Activated T-cell treated with anti-CD3 and anti-CD28 coated beads, Interleukin-2, amount 50 U/mL, for 1 hour (primary cell): ENCODE results near the gene SERPINB6.
"Not testable (repeated sequence)": the region's sequence is repeated elsewhere in the genome, so short reads cannot be mapped to it uniquely, and the experiment has no call there.

Experiments used
- DNase-seq: peaks from one replicate; pipeline ENCODE4 v3.0.0-alpha.2; 2020

Gene SERPINB6

DNA sequence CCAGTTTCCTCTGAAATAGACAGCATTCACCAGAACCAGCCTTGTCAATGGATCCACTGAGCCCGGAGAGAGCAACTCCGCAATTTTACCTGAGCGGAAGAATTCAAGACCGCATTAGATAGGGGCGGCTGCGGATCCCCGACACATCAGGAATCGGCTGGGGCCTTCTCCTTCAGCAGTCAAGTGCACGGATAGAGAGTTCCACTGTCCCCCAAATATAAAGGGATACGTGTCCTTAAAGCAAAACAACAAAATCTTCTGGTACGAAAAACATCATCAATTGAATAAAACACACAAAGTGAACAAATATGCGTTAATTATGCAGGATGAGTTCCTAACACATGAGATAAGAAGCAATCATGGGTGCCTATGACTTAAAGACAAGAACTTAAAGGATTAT, 18.3 kb downstream of the SERPINB6 start:
- DNase-seq = no peak

DNA sequence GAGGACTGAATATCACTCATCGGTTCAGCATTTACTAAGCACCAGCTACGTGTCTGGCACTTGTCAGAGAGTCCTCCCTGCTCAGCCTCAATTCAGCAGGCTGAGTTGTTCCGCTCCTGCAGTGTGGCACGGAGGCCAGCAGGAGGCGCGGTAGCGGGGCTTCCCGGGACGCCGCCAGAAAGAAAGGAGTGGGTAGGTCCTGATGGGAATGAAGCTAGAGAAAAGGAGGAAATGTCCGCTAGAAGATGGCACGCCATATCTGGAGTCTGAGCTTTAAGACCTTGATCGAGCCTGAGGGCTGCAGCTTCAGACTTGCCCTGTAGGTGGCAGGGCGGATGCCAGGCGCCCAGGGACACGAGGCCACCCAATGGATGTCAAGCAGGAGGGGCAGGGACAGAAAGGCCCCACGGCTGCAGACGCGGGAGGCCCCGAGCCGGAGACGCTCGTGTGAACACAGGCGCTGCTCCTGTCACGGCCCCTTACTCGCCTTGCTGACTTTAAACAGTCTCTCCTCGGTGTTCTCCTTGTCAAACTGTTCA, 18.7 kb downstream of the SERPINB6 start:
- peak; percentile 67 for DNase-seq

DNA sequence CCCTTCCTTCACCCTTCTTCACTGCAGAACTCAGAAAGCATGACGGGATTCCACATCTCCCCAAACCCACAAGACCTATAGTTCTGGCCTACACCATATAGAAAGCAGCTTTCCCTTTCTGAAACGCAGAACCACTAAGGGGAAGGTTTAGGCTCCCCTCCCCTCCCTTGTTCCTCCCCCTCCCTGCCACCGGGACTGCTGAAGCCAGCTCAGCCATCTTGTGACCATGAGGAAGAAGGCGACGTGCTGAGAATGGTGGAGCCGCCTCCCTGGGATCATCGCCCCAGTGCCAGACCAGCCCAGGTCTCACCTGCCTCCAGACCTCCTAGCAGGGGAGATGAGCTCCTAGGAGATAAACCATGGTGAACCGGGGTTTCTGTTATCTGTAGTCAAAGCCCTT, 19.6 kb downstream of the SERPINB6 start:
- DNase-seq = no peak

DNA sequence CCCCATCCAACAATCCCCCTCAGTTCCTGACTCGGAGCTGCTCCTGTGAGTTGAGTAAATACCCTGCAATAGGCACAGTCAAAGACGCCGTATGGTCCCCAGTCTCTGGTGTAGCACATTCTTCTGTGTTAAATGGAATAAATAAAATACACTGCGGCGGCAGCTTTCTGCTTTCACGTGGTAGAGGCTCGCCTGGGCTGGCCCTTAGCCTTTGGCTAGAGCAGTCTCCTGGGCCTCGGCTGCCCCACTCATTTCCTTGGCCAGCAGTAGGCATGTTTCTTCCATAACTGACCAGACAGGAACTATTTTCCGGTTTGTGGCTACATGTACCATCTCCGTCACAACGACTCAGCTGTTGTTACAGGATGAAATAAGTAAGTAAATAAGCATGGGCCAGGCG, 20.7 kb downstream of the SERPINB6 start:
- no peak for DNase-seq

DNA sequence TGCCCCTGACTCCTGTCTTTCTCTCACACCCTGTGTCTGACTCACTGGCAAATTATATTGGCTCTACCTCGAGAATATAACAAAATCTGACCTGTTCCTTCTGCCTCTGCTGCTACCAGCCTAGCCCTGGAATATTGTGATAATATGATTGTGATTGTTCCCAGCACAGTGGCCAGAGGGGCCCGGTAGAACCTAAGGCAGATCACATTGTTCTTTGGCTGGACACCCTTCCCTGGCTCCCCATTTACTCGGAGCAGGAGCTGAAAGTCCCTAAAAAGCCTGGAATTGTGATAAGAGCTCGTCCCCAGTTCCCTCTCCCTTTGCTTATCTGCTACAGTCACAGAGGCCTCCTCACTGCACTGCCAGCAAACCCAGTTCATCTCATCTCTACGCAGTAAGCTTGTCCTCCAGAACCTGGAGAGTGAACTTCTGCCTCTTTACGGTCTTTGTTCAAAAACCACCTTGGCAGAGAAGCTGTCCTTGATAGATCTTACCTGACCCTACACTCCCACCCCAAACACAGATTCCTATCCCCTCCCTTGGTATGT, 21.8 kb downstream of the SERPINB6 start:
- no peak for DNase-seq

DNA sequence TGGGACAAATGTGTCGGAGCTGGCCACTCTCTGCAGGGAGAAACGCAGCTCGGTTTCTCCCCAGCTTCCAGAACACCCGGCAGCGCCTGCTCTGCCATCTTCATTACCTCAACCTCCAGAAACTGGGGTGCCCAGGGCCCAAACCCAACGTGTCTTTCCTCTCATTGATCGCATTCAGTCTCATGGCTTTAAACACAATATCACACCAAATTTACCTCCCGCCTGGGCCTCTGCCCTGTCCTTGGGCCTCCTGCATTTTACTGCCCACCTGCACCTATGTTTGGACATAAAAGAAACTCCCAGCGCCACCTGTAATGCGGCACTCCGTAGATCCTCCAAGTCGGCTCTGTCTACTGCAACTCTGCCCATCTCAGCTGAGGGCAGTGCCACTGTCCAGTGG, 22.2 kb downstream of the SERPINB6 start:
- no peak for DNase-seq

DNA sequence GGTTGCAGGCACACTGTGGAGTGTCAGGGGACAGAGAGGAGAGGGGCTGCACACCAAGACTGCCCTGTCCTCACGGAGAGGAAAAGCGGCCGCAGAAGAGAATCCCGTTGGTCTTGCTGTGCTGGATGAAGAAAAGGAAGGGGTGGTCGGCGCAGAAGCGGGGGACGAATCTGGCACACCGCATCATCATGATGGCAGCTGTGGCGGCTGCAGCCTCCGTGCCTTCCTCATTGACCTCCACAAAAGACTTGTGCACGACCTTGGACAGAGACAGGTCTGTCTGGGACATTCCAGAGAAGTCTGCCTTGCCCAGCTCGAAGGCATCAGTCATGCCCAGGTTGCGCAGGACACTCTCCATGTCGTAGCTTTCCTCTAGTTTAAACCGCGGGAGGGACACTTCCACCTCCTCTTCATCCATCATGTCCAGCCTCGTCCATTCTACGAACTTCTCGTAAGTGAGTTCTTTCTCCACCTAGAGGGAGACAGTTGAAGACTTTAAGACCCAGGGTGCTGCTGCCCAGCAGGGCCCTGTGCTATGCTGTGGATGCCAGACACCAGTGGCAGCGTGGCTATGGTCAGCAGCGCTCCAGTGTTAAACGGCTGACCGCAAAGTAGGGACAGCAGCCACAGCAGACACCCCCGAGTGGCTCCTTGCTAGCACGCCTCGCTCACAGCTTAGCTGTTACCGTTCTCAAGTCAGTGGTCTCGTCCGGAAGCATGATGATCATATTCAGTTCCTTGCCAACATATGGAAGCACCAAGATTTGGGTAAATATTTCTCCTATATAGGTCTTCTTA, 22.9 kb downstream of the SERPINB6 start:
- DNase-seq = no peak

DNA sequence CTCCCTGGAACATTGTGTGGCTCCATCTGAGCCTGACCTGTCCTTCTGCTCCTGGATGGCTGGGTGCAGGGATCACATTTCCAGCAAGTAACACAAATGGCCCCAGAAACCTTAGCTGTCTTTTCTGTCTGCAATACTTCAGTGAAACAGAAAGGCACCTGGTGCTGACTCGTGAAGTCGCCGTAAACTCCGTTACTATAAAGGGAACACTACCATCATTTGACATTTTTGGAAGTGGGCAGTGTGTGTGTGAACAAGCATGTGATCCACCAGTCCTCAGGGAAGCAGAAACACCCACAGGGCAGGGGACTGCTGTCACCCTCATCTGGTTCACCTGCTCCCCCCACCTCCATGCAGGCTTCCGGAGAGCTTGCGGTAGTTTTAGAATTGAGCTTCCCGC, 23.9 kb downstream of the SERPINB6 start:
- no peak for DNase-seq

DNA sequence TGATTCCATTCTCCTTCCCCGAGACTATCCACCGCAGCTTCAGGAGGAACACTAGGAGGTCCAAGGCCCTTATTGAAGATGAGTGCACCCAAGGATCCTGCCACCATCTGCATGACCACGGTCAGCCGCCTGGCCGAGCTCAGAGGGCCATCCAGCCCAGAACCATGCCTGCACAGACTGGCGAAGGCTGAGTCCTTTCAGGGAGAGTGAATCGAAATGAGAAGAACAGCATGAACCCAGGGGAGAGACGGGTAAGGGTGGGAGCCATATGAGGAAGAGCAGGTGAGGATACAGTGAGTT, 26.3 kb downstream of the SERPINB6 start:
- no peak for DNase-seq

DNA sequence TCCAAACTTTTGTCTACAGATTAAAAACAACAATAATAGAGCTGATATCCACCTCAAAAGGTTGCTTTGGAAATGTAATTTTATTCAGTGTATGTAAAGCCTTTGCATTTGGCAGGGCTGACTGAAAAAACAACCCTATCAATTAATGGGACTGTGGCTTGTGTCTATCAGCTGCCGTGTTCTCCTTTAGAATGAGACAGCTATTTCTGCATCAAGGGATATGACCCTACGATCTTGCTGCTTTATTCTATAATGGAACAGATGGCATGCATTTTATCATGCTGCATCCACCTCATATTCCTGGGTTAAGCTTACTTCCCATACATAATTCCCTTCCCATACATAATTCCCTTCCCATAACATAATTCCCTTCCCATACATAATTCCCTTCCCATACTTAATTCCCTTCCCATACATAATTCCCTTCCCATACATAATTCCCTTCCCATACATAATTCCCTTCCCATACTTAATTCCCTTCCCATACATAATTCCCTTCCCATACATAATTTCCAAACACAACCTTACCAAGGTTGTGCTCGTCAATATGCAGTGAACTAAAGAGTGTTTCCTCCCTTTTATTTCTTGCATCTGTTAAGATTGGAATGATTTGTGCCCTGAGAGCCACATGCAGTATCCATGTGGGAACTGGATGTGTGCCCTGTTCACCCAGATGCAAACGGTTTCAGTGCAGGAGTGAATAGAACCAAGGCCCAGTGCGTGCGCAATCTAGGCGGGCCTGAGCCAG, 26.8 kb downstream of the SERPINB6 start:
- DNase-seq = no peak

DNA sequence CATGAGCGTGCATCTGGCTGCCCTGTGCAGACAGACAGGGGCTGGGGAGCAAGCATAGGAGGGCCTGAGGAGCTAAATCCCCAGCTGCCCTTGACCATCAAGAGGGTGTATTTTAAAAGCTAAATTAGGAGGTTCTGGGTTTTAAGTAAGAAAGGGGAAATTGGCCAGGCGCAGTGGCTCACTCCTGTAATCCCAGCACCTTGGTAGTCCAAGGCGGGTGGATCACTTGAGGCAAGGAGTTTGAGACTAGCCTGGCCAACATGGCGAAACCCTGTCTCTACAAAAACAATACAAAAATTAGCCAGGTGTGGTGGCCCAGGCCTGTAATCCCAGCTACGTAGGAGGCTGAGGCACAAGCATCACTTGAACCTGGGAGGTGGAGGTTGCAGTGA, 27.8 kb downstream of the SERPINB6 start:
- DNase-seq = no peak

DNA sequence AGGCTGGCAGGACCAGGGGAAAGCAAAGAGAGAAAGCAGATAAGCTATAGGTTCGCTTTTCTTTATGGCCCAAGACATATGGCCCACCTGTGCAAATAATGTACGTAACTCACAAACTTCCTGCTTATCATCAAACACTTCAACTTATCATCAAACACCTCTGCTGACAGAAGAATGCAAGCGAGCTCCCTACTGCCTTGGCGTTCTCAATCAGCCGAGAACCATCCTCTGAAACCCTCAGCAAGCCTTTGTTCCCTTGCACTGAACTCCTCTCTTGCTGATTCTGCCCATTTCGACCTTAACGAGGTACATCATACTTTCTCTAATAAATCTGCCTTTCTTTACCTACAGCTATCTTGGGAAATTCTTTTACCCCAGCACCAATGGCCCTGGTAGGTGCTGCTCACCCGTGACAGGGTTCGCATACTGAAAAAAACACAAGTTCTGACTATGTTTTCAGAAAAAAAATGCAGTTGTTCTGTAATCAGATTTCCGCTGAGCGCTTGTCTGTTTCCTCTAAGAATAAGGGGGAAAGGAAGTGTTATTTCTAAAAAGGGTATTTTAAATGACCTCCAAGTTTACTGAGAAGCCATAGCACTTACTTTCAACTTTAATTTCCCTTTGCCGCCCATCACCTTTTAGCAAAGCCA, 28.3 kb downstream of the SERPINB6 start:
- no peak for DNase-seq

DNA sequence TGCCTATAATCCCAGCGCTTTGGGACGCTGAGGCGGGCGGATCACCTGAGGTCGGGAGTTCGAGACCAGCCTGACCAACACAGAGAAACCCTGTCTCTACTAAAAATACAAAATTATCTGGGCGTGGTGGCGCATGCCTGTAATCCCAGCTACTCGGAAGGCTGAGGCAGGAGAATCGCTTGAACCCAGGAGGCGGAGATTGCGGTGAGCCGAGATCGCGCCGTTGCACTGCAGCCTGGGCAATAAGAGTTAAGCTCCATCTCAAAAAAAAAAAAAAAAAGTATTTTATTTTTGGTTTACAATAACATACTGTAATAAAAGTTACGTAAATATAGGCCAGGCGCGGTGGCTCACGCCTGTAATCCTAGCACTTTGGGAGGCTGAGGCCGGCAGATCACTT, 29.3 kb downstream of the SERPINB6 start:
- DNase-seq = not testable (repeated sequence)

DNA sequence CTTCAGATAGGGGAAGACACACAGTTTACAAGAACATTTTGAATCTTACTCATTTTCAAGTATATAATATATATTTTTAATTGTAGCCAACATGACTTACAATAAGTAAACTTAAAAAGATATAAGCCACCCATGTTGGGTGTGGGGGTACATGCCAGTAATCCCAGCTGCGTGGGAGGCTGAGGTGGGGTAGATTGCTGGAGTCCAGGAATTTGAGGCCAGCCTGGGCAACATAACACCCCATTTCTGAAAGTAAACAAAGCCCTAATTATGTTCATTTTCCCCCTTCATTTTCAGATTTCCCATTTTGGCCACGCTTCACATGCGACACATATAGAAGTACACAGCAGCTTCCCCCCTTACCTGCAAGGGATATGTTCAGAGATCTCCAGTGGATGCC, 30.5 kb downstream of the SERPINB6 start:
- no peak for DNase-seq

DNA sequence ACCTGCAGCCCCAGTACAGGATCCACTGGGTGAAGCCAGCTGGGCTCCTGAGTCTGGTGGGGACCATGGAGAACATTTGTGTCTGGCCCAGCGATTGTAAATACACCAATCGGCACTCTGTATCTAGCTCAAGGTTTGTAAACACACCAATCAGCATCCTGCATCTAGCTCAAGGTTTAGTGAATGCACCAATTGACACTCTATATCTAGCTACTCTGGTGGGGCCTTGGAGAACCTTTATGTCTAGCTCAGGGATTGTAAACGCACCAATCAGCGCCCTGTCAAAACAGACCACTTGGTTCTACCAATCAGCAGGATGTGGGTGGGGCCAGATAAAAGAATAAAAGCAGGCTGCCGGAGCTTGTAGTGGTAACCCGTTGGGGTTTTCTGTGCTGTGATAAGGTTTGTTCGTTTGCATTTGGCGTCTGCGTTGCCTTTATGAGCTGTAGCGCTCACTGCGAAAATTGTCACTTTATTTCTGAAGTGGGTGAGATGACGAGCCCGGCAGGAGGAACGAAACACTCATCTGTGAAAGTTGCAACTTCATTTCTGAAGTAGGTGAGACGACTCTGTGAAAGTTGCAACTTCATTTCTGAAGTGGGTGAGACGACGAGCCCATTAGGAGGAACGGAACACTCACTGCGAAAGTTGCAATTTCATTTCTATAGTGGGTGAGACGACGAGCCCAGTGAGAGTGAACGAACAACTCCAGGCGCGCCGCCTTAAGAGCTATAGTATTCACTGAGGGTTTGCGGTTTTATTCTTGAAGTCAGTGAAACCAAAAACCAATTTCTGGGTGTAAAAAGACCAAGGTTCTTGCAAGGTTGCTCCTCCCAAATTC, 31.1 kb downstream of the SERPINB6 start:
- DNase-seq = peak; percentile 63

DNA sequence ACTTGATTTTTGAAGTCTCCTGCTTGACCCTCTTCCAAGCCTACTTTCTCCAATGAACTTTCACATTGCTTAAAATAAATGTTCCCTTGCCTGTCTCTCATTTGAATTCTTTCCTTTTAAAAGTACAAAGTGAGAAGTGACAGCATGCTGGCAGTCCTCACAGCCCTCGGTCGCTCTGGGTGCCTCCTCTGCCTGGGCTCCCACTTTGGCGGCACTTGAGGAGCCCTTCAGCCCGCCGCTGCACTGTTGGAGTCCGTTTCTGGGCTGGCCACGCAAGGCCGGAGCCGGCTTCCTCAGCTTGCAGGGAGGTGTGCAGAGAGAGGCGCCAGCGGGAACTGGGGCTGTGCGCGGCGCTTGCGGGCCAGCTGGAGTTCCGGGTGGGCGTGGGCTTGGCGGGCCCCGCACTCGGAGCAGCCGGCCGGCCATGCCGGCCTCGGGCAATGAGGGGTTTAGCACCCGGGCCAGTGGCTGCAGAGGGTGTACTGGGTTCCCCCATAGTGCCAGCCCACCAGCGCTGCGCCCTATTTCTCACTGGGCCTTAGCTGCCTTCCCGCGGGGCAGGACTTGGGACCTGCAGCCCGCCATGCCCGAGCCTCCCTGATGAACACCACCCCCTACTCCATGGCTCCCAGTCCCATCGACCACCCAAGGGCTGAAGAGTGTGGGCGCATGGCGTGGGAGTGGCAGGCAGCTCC, 31.9 kb downstream of the SERPINB6 start:
- no peak for DNase-seq

DNA sequence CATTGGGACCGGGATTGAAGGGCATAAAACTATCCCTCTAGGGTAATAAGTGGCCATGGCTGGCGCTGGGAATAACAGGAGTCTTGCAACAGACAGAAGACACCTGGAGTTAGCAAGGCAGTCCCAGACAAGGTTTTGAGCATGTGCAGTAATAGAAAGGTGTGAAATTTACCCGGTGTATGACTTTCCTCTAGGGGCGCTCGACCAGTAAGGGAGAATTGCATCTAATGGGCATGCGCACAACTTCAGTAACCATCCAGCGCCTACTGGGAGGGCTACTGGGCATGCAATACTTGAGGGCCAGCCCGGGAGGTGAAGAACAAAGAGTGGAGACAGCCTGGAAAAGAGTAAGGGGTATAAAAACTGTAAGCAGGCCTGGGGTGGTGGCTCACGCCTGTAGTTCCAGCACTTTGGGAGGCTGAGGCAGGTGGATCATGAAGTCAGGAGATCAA, 32.7 kb downstream of the SERPINB6 start:
- DNase-seq = peak; percentile 6

DNA sequence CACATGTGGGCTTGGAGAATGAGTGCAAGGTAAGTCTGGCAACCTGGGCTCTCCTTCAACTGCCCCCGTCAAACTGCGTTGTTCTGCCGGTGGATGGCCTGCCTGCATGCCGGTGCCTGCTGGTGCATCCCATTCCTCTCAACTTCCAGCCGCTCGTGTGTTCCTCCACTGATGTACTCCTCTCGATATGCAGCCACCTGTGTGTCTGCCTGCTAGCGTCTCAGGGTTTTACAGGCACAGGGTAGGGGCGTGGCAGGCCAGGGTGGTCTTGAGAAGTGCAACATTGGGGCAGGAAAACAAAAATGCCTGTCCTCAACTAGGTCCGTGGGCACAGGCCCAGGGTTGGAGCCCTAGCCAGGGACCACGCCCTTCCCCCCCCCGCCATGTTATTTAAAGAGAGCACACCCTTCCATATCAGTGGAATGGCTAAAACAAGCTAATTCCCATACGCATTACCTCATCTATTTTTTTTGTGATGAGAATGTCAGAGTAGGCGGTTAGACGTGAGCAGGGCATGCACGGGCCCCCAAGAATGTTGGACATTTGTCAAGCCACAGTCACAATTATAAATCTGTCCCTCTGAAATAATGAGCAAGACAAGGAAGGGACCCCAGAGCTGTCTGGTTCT, 33.2 kb downstream of the SERPINB6 start:
- no peak for DNase-seq

DNA sequence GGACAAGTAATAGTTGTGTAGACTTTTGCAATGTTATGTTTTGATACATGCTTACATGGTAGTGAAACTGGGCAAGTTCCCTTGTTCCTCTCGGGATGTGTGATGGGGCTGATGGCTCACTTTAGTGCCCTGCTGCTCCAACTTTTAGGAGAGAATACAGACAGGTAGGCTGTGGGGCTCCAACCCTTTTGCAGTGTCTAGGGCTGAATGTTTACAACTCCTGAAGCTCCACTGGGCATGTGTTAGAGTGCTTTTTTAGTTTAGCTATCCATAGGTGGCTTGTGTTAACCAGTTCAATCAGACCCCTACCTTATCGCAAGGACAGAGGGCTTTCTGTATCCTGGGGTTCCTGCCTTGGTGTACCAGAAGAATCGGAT, 33.8 kb downstream of the SERPINB6 start:
- no peak for DNase-seq

DNA sequence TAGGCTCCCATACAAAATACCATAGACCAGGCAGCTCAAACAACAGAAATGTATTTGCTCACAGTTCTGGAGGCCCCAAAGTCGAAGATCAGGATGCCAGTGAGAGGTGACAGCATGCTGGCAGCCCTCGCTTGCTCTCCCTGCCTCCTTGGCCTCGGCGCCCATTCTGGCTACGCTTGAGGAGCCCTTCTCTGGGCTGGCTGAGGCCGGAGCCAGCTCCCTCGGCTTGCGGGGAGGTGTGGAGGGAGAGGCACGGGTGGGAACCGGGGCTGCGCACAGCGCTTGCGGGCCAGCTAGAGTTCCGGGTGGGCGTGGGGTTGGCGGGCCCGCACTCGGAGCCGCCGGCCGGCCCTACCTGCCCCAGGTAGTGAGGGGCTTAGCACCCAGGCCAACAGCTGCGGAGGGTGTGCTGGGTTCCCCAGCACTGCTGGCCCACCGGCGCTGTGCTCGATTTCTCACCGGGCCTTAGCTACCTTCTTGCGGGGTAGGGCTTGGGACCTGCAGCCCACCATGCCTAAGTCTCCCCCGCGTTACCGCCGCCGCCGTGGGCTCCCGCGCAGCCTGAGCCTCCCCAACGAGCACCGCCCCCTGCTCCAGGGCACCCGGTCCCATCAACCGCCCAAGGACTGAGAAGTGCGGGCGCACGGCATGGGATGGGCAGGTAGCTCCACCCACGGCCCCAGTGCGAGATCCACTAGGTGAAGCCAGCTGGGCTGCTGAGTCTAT, 35.6 kb downstream of the SERPINB6 start:
- DNase-seq = no peak

DNA sequence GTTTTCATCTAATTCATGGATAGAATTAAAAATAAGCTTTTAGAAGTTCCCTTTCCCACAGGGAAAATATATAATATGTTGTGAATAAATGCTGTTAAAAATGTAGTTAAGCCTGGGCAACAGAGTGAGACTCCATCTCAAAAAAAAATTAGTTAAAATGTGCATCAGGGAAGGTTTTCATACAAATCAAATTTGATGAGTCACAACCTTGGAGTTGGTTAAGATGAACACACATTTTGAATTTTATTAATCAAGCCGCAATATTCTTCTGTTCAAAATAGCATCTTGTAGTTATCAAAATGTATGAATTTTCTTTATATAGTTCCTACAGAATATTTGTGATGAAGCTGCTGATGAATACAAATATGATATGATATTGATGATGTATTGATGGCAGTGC, 37.3 kb downstream of the SERPINB6 start:
- DNase-seq = no peak
